HepG2 (cell line): ENCODE results near the gene UBXN1. TPM values are rescaled to one million over a fixed set of nuclear protein-coding genes. Genes with fewer than 3 reads are reported as not detected.

Experiments
- ATF7 ChIP-seq, 2 experiments: fragments of 450-650 bp in 1 of 2; sonication (generic) in 1 of 2; formaldehyde crosslinking in 1 of 2; IDR thresholded peaks; 2 replicates each; pipeline versions ENCODE4 v1.4.0 to v1.6.1; 2016 to 2020; ENCODE audit warnings: antibody characterized with exemption in 1 of 2, mild to moderate bottlenecking in 1 of 2, missing genetic modification reagents in 1 of 2
- E2F1 ChIP-seq: sonication (generic); formaldehyde crosslinking; IDR thresholded peaks from 2 replicates; pipeline ENCODE4 v1.5.0; 2020; ENCODE audit warnings: missing genetic modification reagents
- GATAD1 ChIP-seq: IDR thresholded peaks from 2 replicates; pipeline ENCODE4 v1.6.1; 2016; ENCODE audit warnings: missing genetic modification reagents, missing compliant biosample characterization
- HINFP ChIP-seq: sonication (generic); formaldehyde crosslinking; IDR thresholded peaks from 2 replicates; pipeline ENCODE4 v1.4.0; 2020; ENCODE audit warnings: low read depth, mild to moderate bottlenecking, missing genetic modification reagents
- JUND ChIP-seq: sonication (generic); formaldehyde crosslinking; IDR thresholded peaks from 2 replicates; pipeline ENCODE4 v1.8.0; 2022; ENCODE audit warnings: mild to moderate bottlenecking, missing genetic modification reagents
- MYPOP ChIP-seq: sonication (generic); formaldehyde crosslinking; IDR thresholded peaks from 2 replicates; pipeline ENCODE4 v1.8.1; 2023; ENCODE audit warnings: mild to moderate bottlenecking, moderate library complexity, missing genetic modification reagents
- NFAT5 ChIP-seq: sonication (generic); formaldehyde crosslinking; IDR thresholded peaks from 2 replicates; pipeline ENCODE4 v1.4.0; 2020; ENCODE audit warnings: missing genetic modification reagents
- PRDM15 ChIP-seq: sonication (generic); formaldehyde crosslinking; IDR thresholded peaks from 2 replicates; pipeline ENCODE4 v1.4.0; 2020; ENCODE audit warnings: missing genetic modification reagents
- REPIN1 ChIP-seq: sonication (generic); formaldehyde crosslinking; IDR thresholded peaks from 2 replicates; pipeline ENCODE4 v1.8.0; 2022; ENCODE audit warnings: missing genetic modification reagents, low read depth, mild to moderate bottlenecking, borderline replicate concordance
- SALL1 ChIP-seq: sonication (generic); formaldehyde crosslinking; IDR thresholded peaks from 2 replicates; pipeline ENCODE4 v1.8.0; 2022; ENCODE audit warnings: mild to moderate bottlenecking, missing genetic modification reagents
- SRSF9 ChIP-seq: fragments of 200-400 bp; formaldehyde crosslinking; IDR thresholded peaks from 2 replicates; pipeline ENCODE4 v1.6.1; 2018; ENCODE audit warnings: borderline replicate concordance, mild to moderate bottlenecking, low read depth, low read length; ENCODE audit not compliant: insufficient read depth, poor library complexity, severe bottlenecking
- ZNF160 ChIP-seq: sonication (generic); formaldehyde crosslinking; IDR thresholded peaks from 2 replicates; pipeline ENCODE4 v1.8.0; 2022; ENCODE audit warnings: mild to moderate bottlenecking, inconsistent platforms, missing genetic modification reagents
- ZNF331 ChIP-seq: sonication (generic); formaldehyde crosslinking; IDR thresholded peaks from 2 replicates; pipeline ENCODE4 v1.4.0; 2020; ENCODE audit warnings: missing genetic modification reagents
- ZNF720 ChIP-seq: sonication (generic); formaldehyde crosslinking; IDR thresholded peaks from 2 replicates; pipeline ENCODE4 v1.4.0; 2020; ENCODE audit warnings: missing genetic modification reagents
- polyA plus RNA-seq, 8 experiments: library from polyadenylated mRNA; depleted of rRNA in 3 of 8; stranded (reverse) in 7 of 8; unstranded in 1 of 8; fragments of >200 nt; fragmentation: Illumina TruSeq in 4 of 8; extraction: Trizol in 4 of 8; gene quantifications; 2 replicates each; pipeline versions ENCODE4 v1.2.1 to v1.2.3, GENCODE V29; 2011 to 2016; ENCODE audit warnings: low read depth in 4 of 8, missing spikeins in 1 of 8, mixed read lengths in 1 of 8; ENCODE audit not compliant: insufficient read depth in 1 of 8
- total RNA-seq, 5 experiments: library from RNA; depleted of rRNA; stranded (reverse); fragments of >200 nt; fragmentation: Illumina TruSeq; extraction: Trizol; gene quantifications; 2 replicates each; pipeline ENCODE4 v1.2.3, GENCODE V29; 2016; ENCODE audit warnings: low read depth in 1 of 5

The UBXN1 gene
- total and polyA plus RNA-seq, 2 of the 13 experiments (the other 11 are each of a cell fraction or from before 2014, with no cell fraction given), result 47.5 to 52.4 TPM

GRCh38 chr11:62645946-62646824, 32.7 kb downstream of the UBXN1 start, which contains the start of gene GANAB (continued):
- TF ChIP-seq SRSF9, result no peak
- TF ChIP-seq JUND (CRISPR knock-in tag), result no peak
- TF ChIP-seq PRDM15, result peak; percentile 87
- TF ChIP-seq ZNF720 (CRISPR knock-in tag), result no peak
- TF ChIP-seq ATF7 (IDR thresholded peaks at IDR 0.05), result no peak
- TF ChIP-seq ATF7 (CRISPR knock-in tag; IDR thresholded peaks at IDR 0.05), result no peak
- TF ChIP-seq SALL1 (CRISPR knock-in tag), result peak; percentile 15
- no peak; the same call in none of the 2 replicates for TF ChIP-seq NFAT5 (CRISPR knock-in tag)
- peak; percentile 79 for TF ChIP-seq GATAD1 (CRISPR knock-in tag)
- peak; percentile 50; the same call in 1 of the 2 replicates for TF ChIP-seq ZNF331 (CRISPR knock-in tag)
- peak; percentile 87; the same call in 1 of the 2 replicates for TF ChIP-seq E2F1
- TF ChIP-seq MYPOP (CRISPR knock-in tag), result peak; percentile 57; the same call in 1 of the 2 replicates
- no peak; the same call in none of the 2 replicates for TF ChIP-seq ZNF160 (CRISPR knock-in tag)
- 0 out of 2 replicates have a peak, but pooled peaks have one; percentile 22 for TF ChIP-seq HINFP (CRISPR knock-in tag)
- peak; percentile 38; the same call in 1 of the 2 replicates for TF ChIP-seq REPIN1 (CRISPR knock-in tag)
